Panc1 (cell line): ENCODE results near the gene OGFOD3. TPM values are rescaled to one million over a fixed set of nuclear protein-coding genes. Genes with fewer than 3 reads are reported as not detected.
A peak's percentile ranks its signal among the peaks of the same experiment; 100 is the strongest.

Experiments
- ATAC-seq: fragments of 200-7000 bp; cut with Tn5 transposase; 2 replicates; pipeline ENCODE4 v1.9.1; 2020; ENCODE audit warnings: mild to moderate bottlenecking, moderate library complexity
- BruUV-seq: library from RNA; stranded (reverse); fragments of 400-500 nt; replicated peaks from 2 replicates; lab custom pipeline; 2021; lab: Mats Ljungman, UMichigan
- CTCF ChIA-PET: fragments of 300-600 bp; sonication (Branson Sonifier 250); formaldehyde crosslinking; loops from one replicate; lab custom pipeline; 2022; ENCODE audit warnings: antibody characterized with exemption; lab: Charles Lee
- POLR2A ChIA-PET: fragments of 300-600 bp; sonication (Branson Sonifier 250); formaldehyde crosslinking; loops from one replicate; lab custom pipeline; 2022; ENCODE audit warnings: antibody characterized with exemption; lab: Charles Lee
- DNase-seq: peaks from one replicate; pipeline ENCODE4 v3.0.0-alpha.2; 2010; ENCODE audit warnings: low read depth, low spot score
- H3K27ac ChIP-seq: 2 replicates; pipeline ENCODE4 v1.5.1; 2011; ENCODE audit warnings: mild to moderate bottlenecking, low read length, inconsistent platforms
- H3K27me3 ChIP-seq: fragments of 200-500 bp; sonication (Bioruptor generic); 2 replicates; pipeline ENCODE4 v1.6.0; 2014; ENCODE audit warnings: low read length, inconsistent platforms; ENCODE audit not compliant: control insufficient read depth, insufficient read depth
- H3K36me3 ChIP-seq: fragments of 200-500 bp; sonication (Bioruptor generic); 2 replicates; pipeline ENCODE4 v1.5.1; 2014; ENCODE audit warnings: inconsistent platforms, mild to moderate bottlenecking, low read length, moderate library complexity; ENCODE audit not compliant: control insufficient read depth, insufficient read depth
- H3K4me1 ChIP-seq: 2 replicates; pipeline ENCODE4 v1.5.1; 2011; ENCODE audit warnings: inconsistent platforms, mild to moderate bottlenecking, low read length, moderate library complexity; ENCODE audit not compliant: control insufficient read depth, insufficient read depth
- H3K4me3 ChIP-seq, 2 experiments: 2 replicates each; pipeline ENCODE4 v1.5.1; 2011 to 2012; ENCODE audit warnings: low read depth in 2 of 2, low read length in 2 of 2, mild to moderate bottlenecking in 2 of 2, inconsistent platforms in 1 of 2, moderate library complexity in 1 of 2
- H3K9me3 ChIP-seq: fragments of 200-500 bp; sonication (Bioruptor generic); 2 replicates; pipeline ENCODE4 v1.5.1; 2014; ENCODE audit warnings: low read depth, mild to moderate bottlenecking, inconsistent platforms, low read length, moderate library complexity; ENCODE audit not compliant: control insufficient read depth, insufficient read depth
- CTCF ChIP-seq: fragments of 450-650 bp; IDR thresholded peaks from 2 replicates; pipeline ENCODE4 v1.5.1; 2017; ENCODE audit warnings: mild to moderate bottlenecking
- POLR2AphosphoS5 ChIP-seq: IDR thresholded peaks from 2 replicates; pipeline ENCODE4 v1.6.1; 2012; ENCODE audit warnings: mild to moderate bottlenecking, low read depth, low read length, moderate library complexity
- REST ChIP-seq, 2 experiments: IDR thresholded peaks; 2 replicates each; pipeline ENCODE4 v1.6.1; 2011 to 2012; ENCODE audit warnings: low read depth in 2 of 2, control low read depth in 1 of 2, low read length in 1 of 2, mild to moderate bottlenecking in 1 of 2, moderate library complexity in 1 of 2; ENCODE audit not compliant: insufficient read depth in 1 of 2
- SIN3A ChIP-seq: IDR thresholded peaks from 2 replicates; pipeline ENCODE4 v1.6.1; 2012; ENCODE audit warnings: low read depth, mild to moderate bottlenecking, low read length, moderate library complexity, borderline replicate concordance; ENCODE audit not compliant: insufficient read depth
- TCF7L2 ChIP-seq: IDR thresholded peaks from 2 replicates; pipeline ENCODE4 v1.6.1; 2011; ENCODE audit warnings: mild to moderate bottlenecking, low read depth, low read length, inconsistent platforms
- in situ Hi-C: cut with HindIII; loops from 2 replicates; pipeline ENCODE4 v1.10.0; 2016; ENCODE audit warnings: low sequenced_read_pairs, low pct_unique_long_range_greater_than_20kb
- intact Hi-C: fragments of 100-400 bp; cut with micrococcal nuclease; formaldehyde crosslinking; loops from one replicate; pipeline ENCODE4 v1.10.0; 2022; ENCODE audit not compliant: unreplicated experiment
- total RNA-seq: library from RNA; stranded (reverse); gene quantifications from one replicate; pipeline ENCODE4 v1.2.1, GENCODE V29; 2021; ENCODE audit not compliant: unreplicated experiment

The OGFOD3 gene
- total RNA-seq, 1 experiment from 2014 or later: 53.9 TPM

- Histone ChIP-seq H3K27me3 (no peaks in the 10 kb centered on the region), H3K4me3 (no peak overlapping the region), H3K27ac (no peak overlapping the region), H3K4me1 (peaks cover 38% of the 10 kb centered on the region), H3K9me3 (no peaks in the 10 kb centered on the region), H3K36me3 (no peaks in the 10 kb centered on the region)
- DNase-seq (no peak), ATAC-seq (no peak)
- intact Hi-C loops: no loop called here
- POLR2A ChIA-PET: no interaction called here
- CTCF ChIA-PET: no interaction called here
- TF ChIP-seq POLR2AphosphoS5 (no peak), TCF7L2 (no peak), CTCF (no peak), SIN3A (no peak), REST (IDR thresholded peaks at IDR 0.05; ENCODE audit: insufficient read depth in 1 of 2, low read depth in 2 of 2, low read length in 1 of 2) (no peak)
- in situ Hi-C loops: no loop called here
- no TSS peak for BruUV-seq
Observed at GRCh38 chr17:82388922-82389283, 29.5 kb downstream of the OGFOD3 start.

GRCh38 chr17:82388223-82388921, 30.0 kb downstream of the OGFOD3 start:
- Histone ChIP-seq H3K27me3 (no peaks in the 10 kb centered on the region), H3K36me3 (no peaks in the 10 kb centered on the region), H3K4me3 (no peak overlapping the region), H3K27ac (no peak overlapping the region), H3K4me1 (peaks cover 44% of the 10 kb centered on the region), H3K9me3 (no peaks in the 10 kb centered on the region)
- no TSS peak for BruUV-seq
- TF ChIP-seq CTCF (no peak), REST (IDR thresholded peaks at IDR 0.05; ENCODE audit: insufficient read depth in 1 of 2, low read depth in 2 of 2, low read length in 1 of 2) (peak; percentile 85 to 94), SIN3A (no peak)
- ChIA-PET POLR2A (no interaction called here), CTCF (no interaction called here)
- intact Hi-C loops: no loop called here
- DNase-seq (no peak), ATAC-seq (no peak)
- in situ Hi-C loops: no loop called here
